ENCODE data around the gene ABCD1.

DNA sequence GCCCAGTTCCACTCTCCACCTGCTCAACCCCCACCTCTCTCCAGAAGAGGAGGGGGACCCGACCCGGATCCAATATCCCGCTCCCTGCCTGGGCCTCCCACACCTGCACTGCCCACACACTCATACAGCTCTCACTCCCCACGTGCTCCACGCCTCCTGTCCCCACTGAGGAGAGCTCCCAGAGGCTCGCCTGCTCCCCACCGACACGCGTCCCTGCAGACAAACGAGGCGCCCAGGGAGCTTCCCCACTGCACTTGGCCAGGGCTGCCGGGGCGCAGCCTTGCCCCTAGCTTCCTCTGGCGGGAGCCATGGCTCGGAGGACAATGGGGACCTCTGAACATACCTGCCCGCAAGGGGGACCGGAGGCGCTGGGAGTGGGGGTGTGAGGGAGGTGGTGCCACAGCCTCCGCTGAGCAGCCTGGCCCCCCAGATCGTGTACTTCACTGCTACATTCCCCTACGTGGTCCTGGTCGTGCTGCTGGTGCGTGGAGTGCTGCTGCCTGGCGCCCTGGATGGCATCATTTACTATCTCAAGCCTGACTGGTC is 32.0 kb upstream of the ABCD1 start:
- TF ChIP-seq ESRRB (CRISPR knock-in tag; IDR thresholded peaks at IDR 0.05; ENCODE audit: borderline replicate concordance) = no peak
- no peak for TF ChIP-seq NFIC (IDR thresholded peaks at IDR 0.05)
- TF ChIP-seq, protein P1, sequence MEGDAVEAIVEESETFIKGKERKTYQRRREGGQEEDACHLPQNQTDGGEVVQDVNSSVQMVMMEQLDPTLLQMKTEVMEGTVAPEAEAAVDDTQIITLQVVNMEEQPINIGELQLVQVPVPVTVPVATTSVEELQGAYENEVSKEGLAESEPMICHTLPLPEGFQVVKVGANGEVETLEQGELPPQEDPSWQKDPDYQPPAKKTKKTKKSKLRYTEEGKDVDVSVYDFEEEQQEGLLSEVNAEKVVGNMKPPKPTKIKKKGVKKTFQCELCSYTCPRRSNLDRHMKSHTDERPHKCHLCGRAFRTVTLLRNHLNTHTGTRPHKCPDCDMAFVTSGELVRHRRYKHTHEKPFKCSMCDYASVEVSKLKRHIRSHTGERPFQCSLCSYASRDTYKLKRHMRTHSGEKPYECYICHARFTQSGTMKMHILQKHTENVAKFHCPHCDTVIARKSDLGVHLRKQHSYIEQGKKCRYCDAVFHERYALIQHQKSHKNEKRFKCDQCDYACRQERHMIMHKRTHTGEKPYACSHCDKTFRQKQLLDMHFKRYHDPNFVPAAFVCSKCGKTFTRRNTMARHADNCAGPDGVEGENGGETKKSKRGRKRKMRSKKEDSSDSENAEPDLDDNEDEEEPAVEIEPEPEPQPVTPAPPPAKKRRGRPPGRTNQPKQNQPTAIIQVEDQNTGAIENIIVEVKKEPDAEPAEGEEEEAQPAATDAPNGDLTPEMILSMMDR (IDR thresholded peaks at IDR 0.05 in 2 of 3, conservative IDR thresholded peaks at IDR 0.05 in 1 of 3; ENCODE audit: insufficient read depth in 2 of 3, low read depth in 1 of 3, low read length in 3 of 3) = no peak
- TF ChIP-seq CHCHD3 (CRISPR knock-in tag; IDR thresholded peaks at IDR 0.05) = no peak
- no peak for TF ChIP-seq ZSCAN32 (CRISPR knock-in tag; IDR thresholded peaks at IDR 0.05)
- no peak for TF ChIP-seq SETDB1 (IDR thresholded peaks at IDR 0.05; ENCODE audit: low read length)
- TF ChIP-seq IRF2 (CRISPR knock-in tag; IDR thresholded peaks at IDR 0.05) = no peak
- no peak for TF ChIP-seq ZNF785 (CRISPR knock-in tag; IDR thresholded peaks at IDR 0.05)
- TF ChIP-seq, protein P2, sequence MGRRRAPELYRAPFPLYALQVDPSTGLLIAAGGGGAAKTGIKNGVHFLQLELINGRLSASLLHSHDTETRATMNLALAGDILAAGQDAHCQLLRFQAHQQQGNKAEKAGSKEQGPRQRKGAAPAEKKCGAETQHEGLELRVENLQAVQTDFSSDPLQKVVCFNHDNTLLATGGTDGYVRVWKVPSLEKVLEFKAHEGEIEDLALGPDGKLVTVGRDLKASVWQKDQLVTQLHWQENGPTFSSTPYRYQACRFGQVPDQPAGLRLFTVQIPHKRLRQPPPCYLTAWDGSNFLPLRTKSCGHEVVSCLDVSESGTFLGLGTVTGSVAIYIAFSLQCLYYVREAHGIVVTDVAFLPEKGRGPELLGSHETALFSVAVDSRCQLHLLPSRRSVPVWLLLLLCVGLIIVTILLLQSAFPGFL (CRISPR knock-in tag; IDR thresholded peaks at IDR 0.05) = no peak
- TF ChIP-seq MCM7 (IDR thresholded peaks at IDR 0.05) = no peak
